HG03521 (cell line): ENCODE results near the gene ZMYND8.
A peak's percentile ranks its signal among the peaks of the same experiment; 100 is the strongest.
"Not testable (repeated sequence)": the region's sequence is repeated elsewhere in the genome, so short reads cannot be mapped to it uniquely, and the experiment has no call there.

ENCODE experiments used
- ATAC-seq: cut with Tn5 transposase; IDR thresholded peaks from one replicate; pipeline ENCODE4 v1.9.1; 2021; ENCODE audit warnings: mild to moderate bottlenecking, moderate library complexity; ENCODE audit not compliant: unreplicated experiment

ZMYND8 gene

DNA sequence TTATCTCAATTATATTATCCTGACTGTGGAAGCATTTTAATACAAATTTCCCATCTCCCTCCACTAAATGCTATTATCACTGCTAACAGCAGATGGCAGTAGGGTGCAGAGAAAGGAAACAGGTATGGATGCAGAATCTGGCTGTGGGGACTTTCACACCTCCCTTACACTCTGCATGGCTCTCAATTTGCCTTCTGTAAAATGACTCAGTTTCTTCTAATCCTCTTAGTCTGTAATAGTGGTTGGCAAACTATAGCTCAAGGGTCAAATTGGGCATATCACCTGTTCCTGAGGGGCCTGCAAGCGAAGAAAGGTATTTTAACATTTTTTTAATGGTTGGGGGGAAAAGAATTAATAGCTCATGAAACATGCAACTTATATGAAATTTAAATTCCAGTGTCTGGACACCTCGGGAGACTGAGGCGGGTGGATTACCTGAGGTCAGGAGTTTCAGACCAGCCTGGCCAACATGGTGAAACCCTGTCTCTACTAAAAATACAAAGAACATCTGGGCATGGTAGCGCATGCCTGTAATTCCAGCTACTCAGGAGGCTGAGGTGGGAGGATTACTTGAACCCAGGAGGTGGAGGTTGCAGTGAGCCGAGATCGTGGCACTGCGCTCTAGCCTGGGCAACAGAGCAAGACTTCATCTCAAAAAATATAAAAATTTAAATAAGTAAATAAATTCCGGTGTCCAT, 83.5 kb downstream of the ZMYND8 start:
- no peak for ATAC-seq

DNA sequence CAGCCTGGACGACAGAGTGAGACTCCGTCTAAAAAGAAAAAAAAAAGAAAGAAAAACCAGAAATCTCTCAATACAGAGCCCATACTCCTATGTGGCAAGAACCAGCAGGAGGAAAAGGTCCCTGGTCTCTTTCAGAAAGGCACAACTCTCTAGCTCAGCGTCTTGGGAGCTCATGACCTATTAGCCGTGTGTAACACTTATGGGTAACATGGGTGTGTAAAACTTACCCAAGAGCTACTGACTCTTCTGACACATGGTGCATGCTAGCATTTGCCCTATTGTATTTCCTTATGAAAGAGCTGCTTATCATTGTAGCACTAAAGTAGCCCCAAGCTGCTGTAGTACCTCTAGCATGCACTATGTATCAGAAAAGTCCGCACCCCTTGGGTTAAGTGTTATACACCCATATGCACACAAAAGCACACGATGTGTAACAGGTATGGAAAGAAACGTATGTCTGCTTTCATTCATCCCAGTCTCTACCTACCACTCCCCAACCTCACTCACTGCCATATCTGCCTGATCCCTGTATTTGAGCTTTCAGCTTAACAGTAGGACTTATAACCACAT, 85.4 kb downstream of the ZMYND8 start:
- ATAC-seq: no peak

DNA sequence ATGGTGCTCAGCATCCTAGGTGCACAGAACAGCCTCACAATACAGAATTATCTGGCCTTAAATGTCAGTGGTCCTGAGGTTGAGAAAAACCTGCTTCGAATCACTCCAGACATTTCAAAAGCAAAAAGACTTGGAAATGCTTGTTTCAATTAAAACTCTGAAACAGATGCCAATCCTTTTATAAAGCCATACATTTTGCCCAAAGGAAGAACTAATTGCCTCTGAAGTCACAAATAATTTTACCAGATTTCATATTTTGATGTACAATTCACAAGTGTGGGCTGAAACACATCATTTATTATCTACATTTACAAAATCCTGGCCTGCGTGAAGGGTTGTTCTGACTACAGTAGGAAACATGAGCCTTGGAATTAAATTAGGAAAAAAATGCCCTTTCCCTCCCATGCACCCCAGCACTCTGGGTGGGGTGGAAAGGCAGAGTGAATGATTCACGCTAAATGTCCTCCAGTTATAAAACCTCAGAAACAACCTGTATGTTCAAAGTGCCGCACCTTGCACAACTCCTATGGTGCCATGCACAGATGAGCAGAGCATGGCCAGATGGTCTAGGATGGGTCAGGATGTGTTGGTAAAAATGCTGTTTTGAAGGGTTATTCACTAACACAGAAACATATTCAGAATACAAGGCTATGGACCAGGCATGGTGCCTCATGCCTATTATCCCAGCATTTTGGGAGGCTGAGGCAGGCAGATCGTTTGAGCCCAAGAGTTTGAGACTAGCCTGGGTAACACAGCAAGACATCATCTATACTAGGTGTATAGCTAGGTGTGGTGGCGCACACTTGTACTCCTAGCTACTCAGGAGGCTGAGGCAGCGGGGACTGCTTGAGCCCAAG, 87.0 kb downstream of the ZMYND8 start:
- ATAC-seq: no peak

DNA sequence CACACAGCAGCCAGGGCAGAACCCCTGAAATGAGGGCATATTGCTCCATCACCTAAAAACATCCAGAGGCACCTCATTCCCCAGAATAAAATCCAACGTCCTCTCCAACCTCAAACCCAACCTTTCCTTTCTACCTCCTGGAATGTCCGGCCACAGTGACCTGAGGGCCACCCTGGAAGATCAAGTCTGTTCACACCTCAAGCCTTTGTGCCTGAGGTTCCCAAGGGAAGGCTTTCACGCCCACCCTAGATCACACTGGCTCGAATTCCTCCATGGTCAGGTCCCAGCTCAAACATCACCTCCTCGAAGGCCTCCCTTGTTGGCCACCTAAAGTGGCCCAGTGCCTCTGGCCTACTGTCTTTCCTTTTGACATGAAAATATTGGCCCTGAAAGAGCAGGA, 88.9 kb downstream of the ZMYND8 start:
- ATAC-seq: no peak

DNA sequence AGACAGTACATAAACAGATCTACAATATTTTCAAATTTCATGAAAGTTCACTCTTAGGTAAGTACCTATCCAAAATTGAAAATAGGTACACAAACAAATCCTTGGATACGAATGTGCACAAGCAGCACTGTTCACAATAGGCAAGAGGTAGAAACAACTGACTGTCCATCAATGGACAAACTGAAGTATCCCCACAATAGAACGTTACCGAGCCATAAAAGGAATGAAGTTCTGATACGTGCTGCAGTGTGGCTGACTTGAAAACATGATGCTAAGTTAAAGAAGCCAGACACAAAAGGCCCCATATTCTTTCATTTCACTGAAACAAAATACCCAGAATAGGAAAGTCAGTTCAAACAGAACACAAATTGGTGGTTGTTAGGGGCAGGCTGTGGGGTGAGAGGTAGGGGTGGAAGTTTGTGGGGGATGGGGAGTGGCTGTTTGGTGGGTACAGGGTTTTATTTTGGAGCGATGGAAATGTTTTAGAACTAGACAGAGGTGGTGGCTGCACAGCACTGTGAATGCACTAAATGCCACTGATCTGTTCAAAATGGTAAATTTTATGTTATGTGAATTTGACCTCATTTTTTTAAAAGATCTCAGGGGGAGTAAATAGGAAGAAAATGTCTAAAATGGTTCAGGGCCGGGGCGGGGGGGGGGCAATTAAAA, 89.5 kb downstream of the ZMYND8 start:
- no peak for ATAC-seq

DNA sequence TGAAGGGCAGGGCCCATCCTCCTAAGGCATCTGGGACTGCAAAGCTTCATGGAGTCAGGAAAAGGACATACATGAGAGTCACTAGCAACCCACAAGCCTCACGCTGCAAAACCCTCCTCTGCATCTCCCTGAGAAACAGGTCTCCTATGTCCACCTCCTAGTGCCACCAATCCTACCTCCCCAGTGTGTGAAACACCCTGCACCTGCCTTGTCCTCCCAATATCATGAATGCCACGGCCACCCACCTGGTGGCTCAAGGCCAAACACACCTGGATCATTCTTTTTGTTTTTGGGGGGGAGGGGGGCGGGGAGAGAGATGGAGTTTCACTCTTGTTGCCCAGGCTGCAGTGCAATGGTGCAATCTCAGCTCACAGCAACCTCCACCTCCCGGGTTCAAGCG, 90.5 kb downstream of the ZMYND8 start:
- no peak for ATAC-seq

DNA sequence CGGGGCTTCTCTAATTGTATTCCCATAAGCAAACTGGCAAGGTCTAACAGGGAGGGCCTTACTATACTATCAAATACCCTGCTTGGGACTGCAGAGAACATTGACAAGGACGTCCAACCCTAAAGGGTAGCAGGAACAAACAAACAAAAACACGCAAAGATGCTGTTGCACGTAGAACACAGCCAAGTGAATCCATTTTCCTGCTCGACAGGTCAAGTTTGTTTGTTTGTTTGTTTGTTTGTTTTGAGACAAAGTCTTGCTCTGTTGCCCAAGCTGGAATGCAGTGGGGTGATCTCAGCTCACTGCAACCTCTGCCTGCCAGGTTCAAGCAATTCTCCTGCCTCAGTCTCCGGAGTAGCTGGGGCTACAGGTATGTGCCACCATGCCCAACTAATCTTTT, 91.3 kb downstream of the ZMYND8 start:
- ATAC-seq: no peak

DNA sequence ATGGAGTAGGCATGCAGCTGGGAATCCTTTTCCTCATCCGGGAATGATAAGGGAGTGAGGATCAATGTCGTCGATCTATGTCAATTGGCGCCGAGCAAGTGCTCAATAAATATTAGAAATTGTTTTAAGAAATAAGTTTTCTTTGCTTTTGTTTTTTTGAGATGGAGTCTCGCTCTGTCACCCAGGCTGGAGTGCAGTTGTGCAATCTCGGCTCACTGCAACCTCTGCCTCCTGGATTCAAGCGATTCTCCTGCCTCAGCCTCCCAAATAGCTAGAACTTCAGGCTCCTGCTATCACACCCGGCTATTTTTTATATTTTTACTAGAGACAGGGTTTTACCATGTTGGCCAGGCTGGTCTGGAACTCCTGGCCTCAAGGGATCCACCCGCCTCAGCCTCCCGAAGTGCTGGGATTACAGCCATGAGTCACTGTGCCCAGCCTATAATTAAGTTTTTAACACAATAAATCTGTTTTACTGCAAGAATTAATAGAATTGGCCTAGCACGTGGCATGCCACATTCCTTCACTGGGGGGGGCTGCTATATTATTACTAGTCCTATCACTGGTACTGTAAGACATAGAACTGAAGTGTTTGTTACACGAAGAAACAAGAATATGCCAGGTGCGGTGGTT, 92.2 kb downstream of the ZMYND8 start:
- not testable (repeated sequence) for ATAC-seq

DNA sequence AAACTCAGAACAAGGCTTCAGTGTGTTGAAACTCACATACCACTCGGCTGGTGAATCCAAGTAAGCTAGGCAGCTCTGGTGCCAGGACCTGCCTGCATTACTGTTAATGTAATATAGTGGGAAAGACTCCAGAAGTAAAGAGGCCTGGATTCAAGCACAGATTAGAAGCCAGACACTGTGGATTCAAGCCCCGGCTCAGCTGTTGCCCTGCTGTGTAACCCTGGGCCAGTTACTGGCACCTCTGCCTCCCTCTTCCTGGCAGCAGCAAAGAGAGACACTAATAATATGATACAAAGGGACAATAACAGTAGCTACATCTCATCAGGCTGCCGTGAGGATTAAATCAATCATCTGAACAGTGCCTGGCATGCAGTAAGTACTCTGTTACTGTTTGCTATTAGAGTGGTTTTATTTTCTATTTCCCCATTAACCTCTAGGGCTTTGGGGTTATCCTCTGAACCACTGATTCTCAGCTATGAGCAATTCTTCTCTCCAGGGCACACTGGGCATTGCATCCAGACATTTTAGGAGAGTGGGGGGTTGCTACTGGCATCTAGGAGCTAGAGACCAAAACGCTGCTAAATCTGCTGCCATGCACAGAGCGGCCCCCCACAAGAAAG, 92.9 kb downstream of the ZMYND8 start:
- ATAC-seq: no peak

DNA sequence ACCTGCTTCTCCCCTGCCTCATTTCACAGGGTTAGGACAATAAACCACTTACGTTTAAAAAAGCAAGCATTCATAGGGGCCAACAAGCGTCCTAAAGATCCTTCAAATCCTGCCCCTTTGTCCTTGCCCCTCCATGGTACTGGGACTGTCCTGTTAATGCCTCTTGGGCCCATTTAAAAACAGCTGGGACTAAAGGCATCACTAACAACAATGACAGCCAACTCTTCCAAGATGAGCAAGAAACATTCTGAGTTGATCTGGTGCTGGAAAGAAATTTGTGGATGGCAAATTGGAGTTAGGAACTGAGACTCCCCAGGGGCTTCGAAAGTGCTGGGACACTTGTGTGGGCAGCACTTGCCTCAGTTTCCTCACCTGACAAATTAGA, 93.4 kb downstream of the ZMYND8 start:
- no peak for ATAC-seq

DNA sequence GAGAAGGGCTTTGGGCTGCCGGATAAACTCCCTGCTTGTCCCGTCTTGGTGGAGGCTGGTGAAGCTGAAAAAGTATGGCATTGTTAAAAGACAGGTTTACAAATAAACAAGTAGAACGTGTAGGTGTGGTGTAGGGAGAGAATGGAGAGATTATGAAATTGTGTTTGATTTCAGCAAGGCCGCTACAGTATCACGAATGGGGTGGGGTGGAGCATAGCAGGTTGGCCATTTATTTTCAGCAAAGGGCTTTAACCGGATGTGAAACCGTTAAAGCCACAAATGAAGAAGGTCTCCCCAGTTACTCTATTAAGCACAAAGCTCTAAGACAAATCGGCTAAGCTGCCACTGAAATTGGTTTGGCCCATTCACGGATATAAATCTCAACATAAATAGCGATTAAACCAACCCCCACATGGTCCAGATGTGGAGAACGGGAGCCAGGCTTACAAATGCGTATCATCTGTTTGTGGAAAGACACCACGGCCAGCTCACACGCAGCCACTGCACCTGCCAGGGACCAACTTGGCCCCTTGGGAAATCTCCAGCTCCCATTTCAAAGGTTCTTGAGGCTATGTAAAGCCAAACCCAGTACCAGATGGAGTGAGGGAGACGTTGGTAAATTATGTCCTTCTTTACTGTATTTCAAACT, 94.0 kb downstream of the ZMYND8 start:
- ATAC-seq: peak; percentile 47

DNA sequence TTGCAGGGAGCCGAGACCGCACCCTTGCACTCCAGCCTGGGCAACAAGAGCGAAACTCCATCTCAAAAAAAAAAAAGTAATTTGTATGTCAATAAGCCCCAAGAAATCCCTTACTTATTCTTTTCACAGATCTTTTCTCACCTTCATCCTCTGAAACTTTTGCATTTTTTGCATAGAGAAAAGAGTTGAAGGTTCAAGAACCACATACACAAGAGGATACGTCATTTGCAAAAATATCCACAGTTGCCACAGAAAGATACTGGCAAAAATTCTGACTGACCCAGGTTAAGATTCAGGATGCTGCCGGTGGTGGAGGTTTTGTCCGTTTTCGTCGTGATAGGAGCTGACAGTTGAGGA, 94.5 kb downstream of the ZMYND8 start:
- no peak for ATAC-seq

DNA sequence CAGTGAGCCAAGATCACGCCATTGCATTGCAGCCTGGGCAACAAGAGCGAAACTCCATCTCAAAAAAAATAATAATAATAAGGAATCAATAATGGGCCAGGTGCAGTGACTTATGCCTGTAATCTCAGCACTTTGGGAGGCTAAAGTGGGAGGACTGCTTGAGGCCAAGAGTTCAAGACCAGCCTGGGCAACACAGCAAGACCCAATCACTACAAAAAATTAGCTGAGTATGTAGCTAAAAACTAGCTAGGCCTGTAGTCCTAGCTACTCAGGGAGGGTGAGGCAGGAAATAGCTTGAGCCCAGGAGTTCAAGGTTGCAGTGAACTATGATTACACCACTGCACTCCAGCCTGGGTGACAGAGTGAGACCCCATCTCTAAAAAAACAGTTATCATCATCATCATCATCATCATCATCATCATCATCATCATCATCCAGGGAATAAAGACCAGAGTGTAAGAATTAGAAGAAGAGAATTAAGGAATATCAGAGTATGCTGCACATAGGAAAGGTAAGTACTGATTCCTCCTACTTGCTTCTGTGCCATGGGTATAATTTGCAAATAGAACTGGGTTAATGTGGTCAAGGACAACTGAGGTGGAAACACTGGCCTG, 95.2 kb downstream of the ZMYND8 start:
- ATAC-seq: not testable (repeated sequence)

DNA sequence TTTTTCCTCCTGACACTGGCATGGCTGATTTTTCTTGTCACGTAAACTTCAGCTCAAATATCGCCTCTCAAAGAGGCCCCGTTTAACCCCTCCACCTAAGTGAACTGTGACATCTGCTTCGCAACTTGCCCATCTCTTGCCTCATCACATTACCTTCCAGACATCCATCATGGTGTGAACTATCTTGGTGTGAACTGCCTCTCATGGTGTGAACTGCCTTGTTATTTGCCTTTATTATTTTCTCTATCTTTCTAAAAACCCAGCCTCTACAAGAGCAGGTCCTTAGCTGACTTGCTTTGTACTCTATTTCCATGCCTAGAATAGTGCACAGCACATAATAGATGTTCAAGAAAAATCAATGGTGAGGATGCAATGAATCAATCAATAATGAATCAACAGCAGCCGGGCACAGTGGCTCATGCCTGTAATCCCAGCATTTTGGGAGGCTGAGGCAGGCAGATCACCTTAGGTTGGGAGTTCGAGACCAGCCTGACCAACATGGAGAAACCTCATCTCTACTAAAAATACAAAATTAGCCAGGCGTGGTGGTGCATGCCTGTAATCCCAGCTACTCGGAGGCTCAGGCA, 95.9 kb downstream of the ZMYND8 start:
- not testable (repeated sequence) for ATAC-seq

DNA sequence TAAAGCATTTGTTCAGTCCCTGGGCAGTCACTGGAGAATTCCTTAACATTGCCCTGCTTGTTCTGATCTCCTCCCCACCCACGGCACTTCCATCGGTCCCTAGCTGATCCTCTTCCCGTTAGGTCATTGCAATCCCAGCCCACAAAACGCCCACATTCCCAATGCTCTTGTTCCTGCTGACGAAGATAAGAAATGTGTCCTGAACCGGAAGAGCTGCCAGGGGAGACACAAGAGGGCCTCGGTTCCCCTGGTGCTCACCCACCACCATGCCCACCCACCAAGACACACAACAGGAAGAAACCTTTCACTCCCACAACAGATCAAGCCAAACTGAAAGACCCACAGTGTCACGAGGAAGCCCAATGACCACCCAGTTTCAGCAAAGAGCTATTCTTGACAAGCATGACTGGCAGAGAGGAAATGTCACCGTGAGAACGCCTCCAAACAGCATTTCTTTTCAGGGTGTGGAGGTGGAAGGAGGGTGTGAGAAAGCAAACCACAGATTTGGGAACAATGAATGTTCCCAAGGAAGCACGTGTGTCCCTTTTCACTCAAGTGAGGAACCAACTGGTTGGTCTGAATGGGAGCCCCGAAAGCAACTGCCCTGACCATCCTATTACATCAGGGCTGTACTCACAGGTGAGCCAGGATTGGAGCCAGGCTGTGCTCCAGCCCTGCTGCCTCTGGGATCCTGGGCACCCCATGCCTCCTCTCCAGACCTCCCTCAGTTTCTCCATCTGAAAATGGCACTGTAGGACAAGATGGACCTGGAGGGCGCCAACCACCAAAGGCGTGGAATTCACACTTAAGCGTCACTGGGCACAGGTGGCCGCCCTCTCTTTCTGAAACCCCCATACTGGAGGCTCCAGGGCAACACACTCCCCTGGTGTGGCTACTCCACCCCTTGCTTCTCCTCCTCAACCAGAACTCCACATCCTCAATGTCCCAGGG, 97.5 kb downstream of the ZMYND8 start:
- ATAC-seq: no peak

DNA sequence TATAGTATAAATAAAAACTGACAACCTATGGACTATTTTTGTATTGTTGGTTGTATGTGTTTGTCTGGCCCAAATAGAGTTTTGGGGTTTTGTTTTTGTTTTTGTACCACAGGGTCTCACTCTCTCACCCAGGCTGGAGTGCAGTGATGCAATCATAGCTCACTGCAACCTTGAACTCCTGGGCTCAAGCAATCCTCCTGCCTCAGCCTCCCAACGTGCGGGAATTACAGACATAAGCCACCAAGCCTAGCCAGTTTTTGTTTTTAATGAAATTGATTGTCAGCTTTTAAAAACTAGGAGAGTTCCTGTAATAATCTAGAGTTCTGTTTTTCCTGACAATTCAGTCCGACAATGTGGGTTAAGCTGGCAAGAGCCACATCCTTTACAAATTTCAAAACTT, 98.7 kb downstream of the ZMYND8 start:
- ATAC-seq: no peak

DNA sequence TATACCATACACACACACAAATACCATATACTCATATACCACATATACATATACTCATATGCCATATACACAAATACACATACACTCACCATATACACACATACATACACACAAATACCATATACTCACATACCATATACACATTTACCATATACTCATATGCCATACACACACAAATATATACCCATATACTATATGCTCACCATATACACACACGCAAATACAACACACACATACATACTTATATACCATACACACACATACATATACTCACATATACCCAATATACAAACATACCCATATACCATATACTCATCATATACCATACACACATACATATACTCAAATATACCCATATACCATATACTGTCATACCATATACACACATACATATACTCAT, 99.2 kb downstream of the ZMYND8 start:
- ATAC-seq: no peak

DNA sequence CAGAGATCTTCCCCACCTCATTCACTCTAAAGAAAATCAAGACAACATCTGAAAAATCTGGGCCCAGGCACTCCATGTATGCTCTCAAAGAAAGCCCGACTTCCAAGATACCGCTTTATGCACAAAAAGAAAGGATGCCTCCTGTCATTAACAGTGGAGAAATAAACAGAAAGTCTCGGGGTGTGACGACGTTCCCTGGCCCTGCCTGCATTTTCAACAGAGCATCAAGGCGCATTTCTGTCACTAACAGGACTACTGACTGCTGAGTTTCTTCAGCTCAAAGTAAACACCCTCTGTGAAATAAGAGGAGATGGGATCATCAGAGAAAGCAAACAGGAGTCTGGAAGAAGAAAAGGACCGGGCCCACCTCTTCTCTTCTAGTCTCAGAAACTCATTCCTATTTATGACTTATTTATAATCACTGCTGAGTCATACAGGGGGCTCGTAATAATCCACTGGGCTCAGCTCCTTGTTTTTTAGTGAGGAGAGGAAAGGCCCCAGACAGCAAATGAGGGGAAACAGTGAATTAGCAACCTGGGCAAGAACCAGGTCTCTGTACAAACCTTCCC, 99.7 kb downstream of the ZMYND8 start:
- ATAC-seq: no peak
